Epithelial cell of esophagus (primary cell): ENCODE data around the gene DYRK2.
"Not testable (repeated sequence)": the region's sequence is repeated elsewhere in the genome, so short reads cannot be mapped to it uniquely, and the experiment has no call there.

Source experiments
- DNase-seq: peaks from one replicate; pipeline ENCODE4 v3.0.0; 2010; ENCODE audit warnings: low read depth
- H3K4me3 ChIP-seq: 2 replicates; pipeline ENCODE4 v1.5.1; 2011; ENCODE audit warnings: mild to moderate bottlenecking, low read length, control low read depth
- CTCF ChIP-seq: IDR thresholded peaks from 2 replicates; pipeline ENCODE4 v1.5.1; 2011; ENCODE audit warnings: low read depth, mild to moderate bottlenecking, low read length, control low read depth, inconsistent platforms; ENCODE audit not compliant: insufficient read depth; ENCODE audit errors: missing control alignments

DYRK2 gene

DNA sequence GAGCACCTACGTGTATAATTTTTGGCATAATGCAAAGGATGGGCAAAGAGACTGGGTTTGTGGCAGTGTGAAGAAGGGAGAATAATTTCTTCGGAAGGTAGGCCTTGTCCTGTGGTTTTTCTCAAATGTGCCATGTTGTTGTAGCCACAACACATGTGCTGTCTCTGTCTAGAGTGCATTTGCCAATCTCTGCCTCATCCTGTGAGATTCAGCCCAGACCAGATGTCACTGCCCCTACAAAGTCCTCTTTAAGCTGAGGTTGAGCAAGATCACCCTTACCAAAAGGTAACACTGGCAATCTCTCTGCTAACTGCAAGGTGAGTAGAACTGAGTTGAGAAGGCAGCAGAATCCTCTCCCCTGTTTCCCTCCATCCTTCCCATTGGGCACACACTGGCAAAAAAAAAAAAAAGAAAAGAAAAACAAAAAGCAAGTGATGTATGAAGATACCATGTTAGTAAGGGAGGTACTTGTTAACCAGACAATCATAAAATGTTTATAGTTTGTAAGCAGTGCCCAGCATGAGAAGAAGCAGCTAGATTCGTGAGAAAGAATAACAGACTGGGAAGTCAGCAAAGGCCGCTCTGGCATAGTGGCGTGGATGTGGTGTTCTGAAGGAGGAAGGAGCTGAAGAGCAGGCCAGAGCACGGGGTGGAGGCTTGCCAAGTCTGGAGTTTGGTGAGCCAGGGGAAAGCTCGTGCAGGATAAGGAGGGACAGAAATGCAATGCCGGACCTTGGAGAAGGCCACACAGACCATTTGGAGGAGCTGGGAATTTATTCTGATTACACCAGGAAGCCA, 18.9 kb downstream of the DYRK2 start:
- DNase-seq, result no peak
- no peak for TF ChIP-seq CTCF
- H3K4me3 ChIP-seq, result no peak overlapping the region

DNA sequence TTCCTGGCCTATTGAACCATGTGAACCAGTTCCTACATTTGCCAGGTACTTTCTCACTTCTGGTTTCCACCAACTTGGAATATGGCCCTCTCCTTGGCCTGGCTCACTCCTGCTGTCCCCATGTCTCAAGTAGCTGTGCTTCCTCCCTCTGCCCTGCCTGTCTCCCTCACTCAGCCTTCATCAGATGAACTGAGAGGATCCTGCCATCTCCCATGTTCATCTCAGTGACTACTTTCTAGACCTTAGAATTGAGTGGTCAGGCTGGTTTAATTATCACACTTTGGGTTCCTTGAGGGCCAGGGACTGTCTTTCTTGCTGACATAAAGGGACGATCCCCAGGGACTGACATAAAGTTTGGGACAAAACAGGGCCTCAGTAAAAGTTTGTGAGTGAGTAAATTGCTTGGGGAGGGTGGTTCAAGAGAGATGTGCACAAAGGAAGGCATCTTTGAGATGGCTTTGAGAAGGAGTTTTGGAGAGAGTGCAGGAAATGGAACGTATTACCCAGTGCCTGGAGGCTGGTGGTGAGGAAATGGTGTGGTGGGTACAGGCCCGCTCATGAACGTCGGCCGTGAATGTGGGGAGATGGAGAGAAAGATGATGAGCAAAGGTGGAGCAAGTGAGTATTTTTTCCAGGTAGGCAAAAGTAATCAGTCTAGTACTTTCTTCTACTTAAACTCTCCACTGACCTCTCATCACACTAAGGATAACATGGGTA, 20.8 kb downstream of the DYRK2 start:
- no peak for DNase-seq
- no peak overlapping the region for H3K4me3 ChIP-seq
- no peak for TF ChIP-seq CTCF

- no peak for DNase-seq
- H3K4me3 ChIP-seq, result no peak overlapping the region
- no peak for TF ChIP-seq CTCF
Measured at GRCh38 chr12:67669934-67670631, 21.5 kb downstream of the DYRK2 start.

DNA sequence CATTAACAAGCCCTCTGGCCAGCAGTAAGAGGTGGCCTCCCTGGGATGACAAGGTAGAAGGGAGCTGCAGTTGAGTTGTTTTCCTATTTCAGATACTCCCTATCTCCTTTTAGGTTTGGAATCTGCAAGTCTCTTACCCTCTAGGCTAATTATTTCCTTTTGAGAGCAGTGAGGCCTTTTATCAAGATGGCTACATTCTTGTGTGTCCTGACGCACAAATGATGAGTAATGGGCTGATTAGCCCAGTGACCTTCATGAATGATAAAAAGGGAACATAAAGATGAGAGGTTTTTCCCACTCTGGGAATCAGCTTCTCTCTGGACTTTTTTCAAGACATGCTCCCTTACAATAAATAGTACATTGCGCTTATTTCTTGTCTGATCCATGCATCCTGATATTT, 22.9 kb downstream of the DYRK2 start:
- H3K4me3 ChIP-seq, result no peak overlapping the region
- TF ChIP-seq CTCF, result no peak
- no peak for DNase-seq

DNA sequence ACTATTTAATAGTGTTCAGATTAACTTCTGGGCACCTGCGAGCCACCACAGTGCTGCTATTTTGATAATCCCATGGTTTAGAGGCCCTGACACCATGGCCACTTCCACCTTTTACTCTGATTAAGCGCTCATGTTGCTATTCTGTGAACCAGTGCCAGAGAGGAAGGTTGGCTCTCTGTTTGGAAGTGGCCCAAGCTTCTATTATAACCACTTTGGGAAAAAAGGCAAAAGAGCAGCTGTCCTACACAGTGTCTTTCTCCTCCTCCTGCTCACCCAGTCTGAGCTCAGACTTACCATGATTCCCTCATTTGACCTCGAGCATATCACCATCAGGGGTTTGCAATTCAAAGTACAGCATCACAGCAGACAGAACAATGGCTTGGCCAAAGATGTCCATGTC, 23.3 kb downstream of the DYRK2 start:
- H3K4me3 ChIP-seq, result no peak overlapping the region
- no peak for TF ChIP-seq CTCF
- DNase-seq, result no peak

DNA sequence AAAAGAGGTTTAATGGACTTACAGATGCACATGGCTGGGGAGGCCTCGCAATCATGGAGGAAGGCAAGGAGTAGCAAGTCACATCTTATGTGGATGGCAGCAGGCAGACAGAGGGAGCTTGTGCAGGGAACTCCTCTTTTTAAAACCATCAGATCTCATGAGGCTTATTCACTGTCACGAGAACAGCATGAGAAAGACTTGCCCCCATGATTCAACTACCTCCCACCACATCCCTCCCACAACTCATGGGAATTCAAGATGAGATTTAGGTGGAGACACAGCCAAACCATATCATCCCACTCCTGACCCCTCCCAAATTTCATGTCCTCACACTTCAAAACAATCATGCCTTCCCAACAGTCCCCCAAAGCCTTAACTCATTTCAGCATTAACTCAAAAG, 24.0 kb downstream of the DYRK2 start:
- DNase-seq, H3K4me3 ChIP-seq: not testable (repeated sequence)

GRCh38 chr12:67673509-67673908, 25.0 kb downstream of the DYRK2 start:
- DNase-seq, H3K4me3 ChIP-seq: not testable (repeated sequence)

- H3K4me3 ChIP-seq, result no peak overlapping the region
- no peak for DNase-seq
- TF ChIP-seq CTCF, result no peak
Measured at GRCh38 chr12:67674417-67674816, 25.9 kb downstream of the DYRK2 start.
